ENCODE measurements around the gene ALDH3B1.

Gene ALDH3B1

GRCh38 chr11:68021167-68021787 lies 11.2 kb downstream of the ALDH3B1 start:
- no peak; the same call in 1 of the 2 replicates for TF ChIP-seq CTCF (conservative IDR thresholded peaks at IDR 0.05; ENCODE audit: low read length)
- no peak overlapping the region for H3K4me3 ChIP-seq (ENCODE audit: low read length)
- no peak for DNase-seq (ENCODE audit: low read depth)

GRCh38 chr11:68022531-68022930 lies 12.4 kb downstream of the ALDH3B1 start:
- DNase-seq (ENCODE audit: low read depth) = no peak
- TF ChIP-seq CTCF (conservative IDR thresholded peaks at IDR 0.05; ENCODE audit: low read length) = no peak

GRCh38 chr11:68024508-68024907 lies 14.4 kb downstream of the ALDH3B1 start:
- no peak for TF ChIP-seq CTCF (conservative IDR thresholded peaks at IDR 0.05; ENCODE audit: low read length)
- no peak overlapping the region for H3K4me3 ChIP-seq (ENCODE audit: low read length)
- no peak for DNase-seq (ENCODE audit: low read depth)

More at GRCh38 chr11:68022531-68022930, 12.4 kb downstream of the ALDH3B1 start:
- no peak overlapping the region for H3K4me3 ChIP-seq (ENCODE audit: low read length)

DNA sequence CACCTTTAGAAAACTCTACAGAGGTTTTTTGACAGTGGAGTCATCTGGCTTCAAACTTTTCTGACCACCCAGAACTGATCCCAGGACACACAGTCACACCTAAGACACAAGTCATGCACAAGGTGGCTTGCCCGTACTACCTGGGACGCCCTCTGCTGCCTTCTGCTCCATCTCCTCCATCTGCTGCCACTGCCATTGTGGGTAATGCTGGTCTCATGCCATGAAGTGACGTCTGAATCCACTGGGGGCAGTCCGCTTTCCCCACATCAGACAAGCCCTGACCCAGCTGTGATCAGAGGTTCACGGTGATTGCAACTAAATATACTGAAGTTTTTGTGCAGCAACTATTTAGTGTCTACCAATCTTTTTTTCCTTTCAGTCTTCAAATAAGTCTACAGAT lies 14.9 kb downstream of the ALDH3B1 start:
- no peak overlapping the region for H3K4me3 ChIP-seq (ENCODE audit: low read length)
- no peak for DNase-seq (ENCODE audit: low read depth)
- no peak for TF ChIP-seq CTCF (conservative IDR thresholded peaks at IDR 0.05; ENCODE audit: low read length)

GRCh38 chr11:68026391-68027105 lies 16.4 kb downstream of the ALDH3B1 start:
- H3K4me3 ChIP-seq (ENCODE audit: low read length) = no peak overlapping the region
- DNase-seq (ENCODE audit: low read depth) = no peak
- TF ChIP-seq CTCF (conservative IDR thresholded peaks at IDR 0.05; ENCODE audit: low read length) = no peak

- H3K4me3 ChIP-seq (ENCODE audit: low read length) = no peak overlapping the region
- no peak for DNase-seq (ENCODE audit: low read depth)
- no peak for TF ChIP-seq CTCF (conservative IDR thresholded peaks at IDR 0.05; ENCODE audit: low read length)
Observed at GRCh38 chr11:68027667-68028066, 17.5 kb downstream of the ALDH3B1 start.

All from AG10803 (cell line).